ENCODE measurements around the gene CHCHD5.
"Not testable (repeated sequence)": the region's sequence is repeated elsewhere in the genome, so short reads cannot be mapped to it uniquely, and the experiment has no call there.

The CHCHD5 gene, protein sequence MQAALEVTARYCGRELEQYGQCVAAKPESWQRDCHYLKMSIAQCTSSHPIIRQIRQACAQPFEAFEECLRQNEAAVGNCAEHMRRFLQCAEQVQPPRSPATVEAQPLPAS

DNA sequence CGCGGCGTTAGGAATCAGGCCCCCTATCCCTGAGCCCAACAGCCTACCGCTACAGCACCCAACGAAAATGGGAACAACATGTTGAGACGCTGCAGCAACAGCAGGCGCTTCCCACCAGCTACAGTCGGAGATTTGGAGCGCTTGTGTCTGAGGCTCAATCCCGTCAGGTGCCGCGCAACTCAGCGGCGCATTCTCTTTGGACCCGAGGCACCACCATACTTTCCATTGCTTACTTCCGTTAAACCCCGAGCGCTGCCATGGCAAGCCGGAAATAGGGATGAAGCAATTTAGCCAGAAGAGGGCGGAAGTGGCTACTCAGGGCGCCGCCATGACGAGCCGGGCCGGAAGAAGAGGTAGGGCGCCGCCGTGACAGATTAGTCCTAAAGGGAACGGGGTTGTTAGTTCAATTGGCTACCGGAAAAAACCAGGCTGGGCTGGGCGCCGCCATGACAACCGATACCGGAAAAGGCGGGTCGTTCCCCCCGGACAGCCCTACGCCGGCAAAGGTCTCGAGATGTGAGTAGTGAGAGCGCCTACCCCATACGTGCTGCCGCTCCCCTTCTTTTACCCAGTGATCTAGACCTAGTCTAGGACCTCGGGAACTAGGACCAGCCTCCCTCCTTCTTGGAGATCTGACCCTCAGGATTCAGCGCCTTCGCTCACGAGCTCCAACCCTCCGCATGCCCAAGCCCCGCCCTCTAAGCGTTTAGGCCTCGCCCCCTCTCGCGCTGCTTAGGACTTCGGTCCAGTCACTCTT, at the start of gene CHCHD5:
Gene CHCHD5 (plus strand): TSS at position 476 of the 757 bp plus-strand sequence. CDS start 39 bp downstream, at position 515.
- DNase-seq (ENCODE audit: low read depth in 1 of 2, low spot score in 1 of 2), result peak; percentile 80 to 84

DNA sequence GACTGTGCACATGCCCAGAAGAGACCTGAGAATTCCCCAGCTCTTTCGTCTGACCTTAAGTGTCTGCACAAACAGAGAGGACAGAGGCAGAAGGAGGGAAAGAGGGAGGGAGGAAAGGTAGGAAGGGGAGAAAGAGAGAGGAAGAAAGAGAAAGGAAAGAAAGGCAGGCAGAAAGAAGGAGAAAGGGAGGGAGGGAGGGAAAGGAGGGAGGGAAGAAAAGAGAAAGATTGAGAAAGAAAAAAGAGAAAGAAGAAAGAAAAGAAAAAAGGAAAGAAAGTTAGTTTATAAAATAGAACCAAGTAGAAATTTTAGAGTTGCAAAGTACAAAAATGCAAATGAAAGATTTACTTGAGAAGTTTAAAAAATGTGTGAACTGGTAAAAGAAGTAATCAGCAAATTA, 49.6 kb upstream of the CHCHD5 start:
- no peak for DNase-seq (ENCODE audit: low read depth in 1 of 2, low spot score in 1 of 2)

DNA sequence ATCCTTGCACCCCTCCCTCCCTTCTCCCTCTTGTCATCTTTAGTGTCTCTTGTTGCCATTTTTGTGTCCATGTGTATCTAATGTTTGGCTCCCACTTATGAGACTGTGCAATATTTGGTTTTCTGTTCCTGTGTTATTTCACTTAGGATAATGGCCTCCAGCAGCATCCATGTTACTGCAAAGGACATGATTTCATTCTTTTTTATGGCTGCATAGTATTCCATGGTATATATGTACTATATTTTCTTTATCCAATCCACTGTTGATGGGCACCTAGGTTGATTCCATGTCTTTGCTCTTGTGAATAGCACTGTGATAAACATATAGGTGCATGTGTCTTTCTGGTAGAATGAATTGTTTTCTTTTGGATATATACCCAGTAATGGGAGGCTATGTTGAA, 47.7 kb upstream of the CHCHD5 start:
- not testable (repeated sequence) for DNase-seq (ENCODE audit: low read depth in 1 of 2, low spot score in 1 of 2)

DNA sequence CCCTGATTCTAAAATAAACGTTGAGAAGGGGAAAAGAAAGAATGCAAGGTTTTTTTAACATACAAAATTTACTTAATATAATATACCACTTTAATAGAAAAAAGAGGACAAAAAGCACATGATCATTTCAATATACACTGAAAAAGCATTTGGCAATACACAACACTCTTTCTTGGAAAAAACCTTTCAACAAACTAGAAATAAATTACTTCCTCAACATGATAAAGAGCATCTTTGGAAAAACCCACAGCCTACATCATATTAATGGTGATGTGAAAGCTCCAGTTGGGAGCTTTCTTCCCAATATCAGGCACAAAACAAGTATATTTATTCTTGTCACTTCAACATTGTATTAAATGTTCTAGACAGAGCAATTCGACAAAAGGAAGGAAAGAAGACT, 45.1 kb upstream of the CHCHD5 start:
- no peak for DNase-seq (ENCODE audit: low read depth in 1 of 2, low spot score in 1 of 2)

DNA sequence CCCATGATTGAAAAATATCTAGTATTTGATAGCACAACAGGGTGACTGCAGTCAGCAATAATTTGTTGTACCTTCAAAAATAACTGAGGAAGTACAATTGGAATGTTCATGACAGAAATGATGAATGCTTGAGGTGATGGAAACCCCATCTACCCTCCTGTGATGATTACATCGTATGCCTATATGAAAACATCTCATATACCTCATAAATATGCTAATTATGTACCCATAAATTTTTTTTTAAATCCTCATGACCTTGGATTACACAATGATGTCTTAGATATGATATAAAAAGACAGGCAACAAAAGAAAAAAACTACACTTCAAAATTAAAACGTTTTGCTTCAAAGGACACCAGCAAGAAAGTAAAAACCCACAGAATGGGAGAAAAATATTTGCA, 43.5 kb upstream of the CHCHD5 start:
- DNase-seq (ENCODE audit: low read depth in 1 of 2, low spot score in 1 of 2), result no peak

DNA sequence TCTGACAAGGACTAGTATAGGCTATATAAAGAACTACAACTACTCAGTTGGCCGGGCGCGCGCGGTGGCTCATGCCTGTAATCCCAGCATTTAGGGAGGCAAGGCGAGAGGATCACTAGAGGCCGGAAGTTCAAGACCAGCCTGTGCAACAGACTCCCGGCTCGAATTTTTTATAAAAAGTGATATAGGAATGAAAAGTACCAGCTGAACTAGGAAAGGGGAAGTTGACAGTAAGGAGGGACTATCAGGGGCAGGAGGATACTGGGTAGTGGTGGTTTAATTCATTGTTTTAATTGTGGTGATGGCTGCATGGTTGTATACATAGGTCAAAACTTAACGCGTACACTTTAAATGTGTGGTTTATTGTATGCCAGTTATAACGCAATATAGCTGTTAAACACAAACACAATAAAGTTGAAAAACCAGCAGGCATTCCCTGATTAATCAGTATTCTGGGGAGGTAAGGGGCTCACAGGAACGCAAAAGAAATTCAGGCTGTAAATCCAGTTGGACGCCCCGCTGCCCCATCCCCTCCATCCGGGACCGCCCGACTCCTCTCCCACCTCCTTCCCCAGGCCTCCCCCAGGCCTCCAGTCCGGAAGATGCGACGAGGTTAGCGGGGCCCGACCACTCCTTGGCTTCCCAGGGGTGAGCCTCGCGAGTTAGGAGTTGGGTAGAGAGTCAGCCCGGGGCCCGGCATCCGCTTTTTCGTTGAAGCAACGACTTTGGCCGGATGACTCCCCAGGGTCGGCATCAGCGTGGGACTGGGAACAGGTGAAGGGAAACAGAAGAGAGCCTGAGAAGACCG, 42.9 kb upstream of the CHCHD5 start:
- peak; percentile 52 for DNase-seq (ENCODE audit: low read depth in 1 of 2, low spot score in 1 of 2)

DNA sequence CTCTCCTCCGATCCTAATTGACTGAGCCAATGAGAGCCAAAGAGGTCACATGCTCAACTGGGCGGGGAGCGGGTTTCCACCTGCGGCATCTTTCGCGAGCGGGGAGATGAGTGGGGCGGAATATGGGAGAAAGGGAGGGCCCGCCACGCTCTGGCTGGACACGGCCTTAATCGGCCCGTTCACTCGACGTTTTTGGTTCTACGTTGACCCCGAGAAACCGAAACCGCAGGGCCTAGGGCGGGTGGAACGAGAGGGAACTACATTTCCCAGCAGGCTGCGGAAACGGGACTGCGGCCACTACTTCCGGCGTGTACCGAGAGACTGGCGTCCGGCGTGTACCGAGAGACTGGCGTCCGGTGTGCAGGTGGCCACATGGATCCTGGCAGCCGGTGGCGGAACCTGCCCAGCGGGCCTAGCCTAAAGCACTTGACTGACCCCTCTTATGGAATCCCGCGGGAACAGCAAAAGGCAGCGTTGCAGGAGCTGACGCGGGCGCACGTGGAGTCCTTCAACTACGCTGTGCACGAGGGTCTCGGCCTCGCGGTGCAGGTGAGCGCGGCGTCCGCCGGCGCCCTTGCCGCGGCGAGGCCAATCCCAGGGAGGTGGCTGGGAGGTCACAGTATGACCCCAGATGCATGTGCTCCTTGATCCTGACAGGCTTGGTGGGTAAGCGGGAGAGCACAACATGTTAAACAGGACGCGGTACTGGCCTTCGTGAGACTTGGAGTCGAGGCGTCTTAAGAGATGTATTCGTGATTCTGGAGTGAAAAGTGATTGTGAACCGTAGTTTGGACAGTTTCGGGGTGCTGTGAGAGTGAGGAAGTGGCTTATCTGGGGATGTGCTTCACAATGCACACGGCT, 42.1 kb upstream of the CHCHD5 start, which contains the start of gene POLR1B:
Gene POLR1B (plus strand): TSS at position 343 of the 861 bp plus-strand sequence. CDS start 30 bp downstream, at position 373.
- DNase-seq (ENCODE audit: low read depth in 1 of 2, low spot score in 1 of 2), result peak; percentile 48 to 50

DNA sequence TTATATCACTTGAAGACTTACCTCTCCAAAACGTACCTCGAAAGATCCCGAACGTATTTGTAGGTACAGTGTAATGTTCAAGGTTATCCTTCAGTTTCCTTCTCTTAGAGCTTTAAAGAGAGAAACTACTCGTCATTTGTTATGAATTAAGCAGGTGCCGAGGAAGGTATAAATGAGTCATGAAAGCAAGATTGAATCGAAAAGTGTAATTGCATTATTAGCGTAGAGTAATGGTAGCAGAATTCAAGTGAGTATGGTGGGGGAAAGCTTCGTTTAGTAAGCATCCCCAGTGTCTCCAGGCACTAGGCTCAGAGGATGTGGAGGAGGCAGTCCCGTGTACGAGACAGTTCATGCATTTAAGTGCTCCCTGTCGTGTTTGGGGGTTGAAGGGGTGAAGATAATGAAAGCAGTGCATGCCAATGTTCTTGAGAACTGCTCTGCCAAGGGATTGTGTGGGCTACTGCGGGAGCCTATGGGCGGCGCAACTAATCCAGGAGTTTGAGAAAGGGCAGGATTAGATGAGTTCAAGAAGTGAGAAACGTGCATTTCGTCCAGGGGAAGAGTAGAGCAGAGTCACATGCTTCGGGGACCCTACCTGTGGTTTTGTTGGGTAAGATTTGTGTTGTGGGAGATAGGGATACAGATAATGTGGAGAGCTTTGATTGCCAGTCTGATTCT, 41.3 kb upstream of the CHCHD5 start:
- no peak for DNase-seq (ENCODE audit: low read depth in 1 of 2, low spot score in 1 of 2)

DNA sequence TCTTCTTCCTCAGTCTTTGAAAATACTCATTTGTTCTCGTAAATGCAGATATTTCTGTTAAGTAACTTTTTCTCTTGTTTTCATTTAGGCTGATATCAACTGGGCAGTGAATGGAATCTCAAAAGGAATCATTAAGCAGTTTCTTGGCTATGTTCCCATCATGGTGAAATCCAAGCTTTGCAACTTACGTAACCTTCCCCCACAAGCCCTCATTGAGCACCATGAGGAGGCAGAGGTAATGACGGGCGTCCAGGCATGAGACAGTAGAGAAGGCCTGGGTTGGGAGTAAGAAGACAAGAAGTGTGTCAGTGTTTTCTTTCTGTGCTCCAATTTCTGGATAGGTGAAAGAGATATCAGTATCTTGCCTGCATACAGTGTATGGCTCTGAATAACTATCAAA, 37.1 kb upstream of the CHCHD5 start:
- no peak for DNase-seq (ENCODE audit: low read depth in 1 of 2, low spot score in 1 of 2)

DNA sequence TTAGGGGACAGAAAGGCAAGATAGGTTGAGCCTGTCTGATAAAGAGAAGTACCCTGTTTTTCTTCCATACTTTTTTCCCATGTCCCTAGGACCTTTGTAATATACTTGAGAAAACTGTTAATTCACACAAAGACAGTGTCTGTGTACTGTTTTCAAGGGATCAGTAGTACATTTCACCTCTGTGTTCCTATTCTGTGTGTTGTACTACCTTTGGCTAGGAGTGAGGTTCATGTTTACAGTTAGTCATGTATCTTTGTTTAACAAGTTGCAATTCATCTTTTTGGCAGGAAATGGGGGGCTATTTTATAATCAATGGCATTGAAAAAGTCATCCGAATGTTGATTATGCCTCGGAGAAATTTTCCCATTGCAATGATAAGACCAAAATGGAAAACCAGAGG, 35.4 kb upstream of the CHCHD5 start:
- no peak for DNase-seq (ENCODE audit: low read depth in 1 of 2, low spot score in 1 of 2)

DNA sequence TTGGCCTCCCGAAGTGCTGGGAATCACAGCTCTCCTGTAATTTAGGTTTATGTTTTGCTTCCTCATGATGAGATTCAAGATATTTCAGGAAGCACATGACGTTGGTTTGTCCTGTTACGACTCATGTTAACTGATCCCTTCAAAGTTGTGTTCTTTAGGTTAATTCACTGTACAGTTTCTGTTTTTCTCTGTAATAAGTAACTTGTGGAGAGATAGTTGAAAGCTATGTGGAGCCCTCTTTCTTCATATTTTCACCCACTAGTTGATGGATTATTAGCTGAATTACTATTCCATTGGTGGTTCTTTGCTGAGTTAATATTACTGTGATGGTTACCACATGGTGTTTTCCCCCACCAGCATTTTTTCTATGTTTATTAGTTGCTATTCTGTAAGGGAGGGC, 18.3 kb upstream of the CHCHD5 start:
- DNase-seq (ENCODE audit: low read depth in 1 of 2, low spot score in 1 of 2), result no peak

DNA sequence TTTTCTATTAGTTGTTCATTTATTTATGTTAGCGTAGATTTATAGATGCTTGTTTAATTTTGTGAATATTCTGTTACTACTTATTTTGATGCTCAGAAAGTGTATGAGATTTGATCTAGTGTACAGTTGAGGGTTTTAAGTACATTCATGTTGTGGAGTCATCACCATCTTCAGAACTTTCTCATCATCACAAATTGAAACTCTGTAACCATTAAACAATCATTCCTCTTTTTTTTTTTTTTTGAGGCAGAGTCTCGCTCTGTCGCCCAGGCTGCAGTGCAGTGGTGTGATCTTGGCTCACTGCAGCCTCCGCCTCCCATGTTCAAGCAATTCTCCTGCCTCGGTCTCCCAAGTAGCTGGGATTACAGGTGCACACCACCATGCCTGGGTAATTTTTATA, 17.9 kb upstream of the CHCHD5 start:
- DNase-seq (ENCODE audit: low read depth in 1 of 2, low spot score in 1 of 2), result not testable (repeated sequence)

DNA sequence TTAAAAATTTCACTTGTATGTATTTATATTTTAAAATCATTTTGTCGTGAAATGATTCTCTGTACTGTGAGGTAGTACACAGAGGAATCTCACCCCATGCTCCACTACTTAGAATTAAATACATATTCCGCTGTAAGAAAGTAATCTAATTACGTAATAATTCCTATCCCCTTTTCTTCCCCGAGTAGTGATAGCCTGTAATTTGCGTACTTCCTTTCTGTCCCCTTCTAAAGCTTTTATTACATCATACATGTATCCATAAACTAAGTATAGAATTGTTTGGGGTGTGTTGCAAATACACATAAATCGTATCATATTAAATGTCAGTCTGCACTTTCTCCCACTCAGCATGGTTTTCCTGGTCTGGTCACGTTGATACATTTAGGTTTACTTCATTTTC, 12.4 kb upstream of the CHCHD5 start:
- no peak for DNase-seq (ENCODE audit: low read depth in 1 of 2, low spot score in 1 of 2)

DNA sequence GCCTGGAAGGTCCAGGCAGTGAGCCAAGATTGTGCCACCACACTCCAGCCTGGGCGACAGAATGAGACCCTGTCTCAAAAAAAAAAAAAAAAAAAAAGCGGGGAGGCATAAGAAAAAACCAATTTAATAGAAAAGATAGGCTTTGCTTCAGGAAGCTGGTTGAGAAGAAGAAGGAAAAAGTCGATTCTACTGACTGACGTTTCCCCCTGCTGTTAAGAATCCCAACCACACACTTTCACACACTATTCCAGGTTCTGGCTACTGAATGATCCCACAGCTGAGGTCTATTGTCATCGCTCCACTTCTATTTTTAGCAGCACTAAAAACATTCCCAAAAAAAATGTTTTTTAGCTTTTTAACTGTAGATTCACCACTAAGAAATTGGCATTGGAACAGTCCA, 6.7 kb upstream of the CHCHD5 start:
- DNase-seq (ENCODE audit: low read depth in 1 of 2, low spot score in 1 of 2), result no peak

DNA sequence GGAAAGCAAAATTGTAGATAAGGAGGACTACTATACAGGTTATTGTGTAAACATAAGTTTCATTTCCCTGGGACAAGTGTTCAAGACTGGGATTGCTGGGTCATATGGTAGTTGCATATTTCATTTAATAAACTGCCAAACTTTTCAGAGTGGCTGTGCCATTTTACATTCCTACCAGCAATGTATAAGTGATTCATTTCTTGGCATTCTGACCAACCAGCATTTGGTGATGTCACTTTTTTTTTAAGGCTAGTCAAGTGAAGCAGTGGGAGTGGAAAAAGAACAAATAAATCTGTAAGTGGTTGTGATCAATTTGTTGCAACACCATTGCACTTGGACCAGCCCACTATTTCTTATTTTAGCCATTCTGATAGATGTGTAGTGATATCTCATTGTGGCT, 5.2 kb upstream of the CHCHD5 start:
- DNase-seq (ENCODE audit: low read depth in 1 of 2, low spot score in 1 of 2), result no peak

DNA sequence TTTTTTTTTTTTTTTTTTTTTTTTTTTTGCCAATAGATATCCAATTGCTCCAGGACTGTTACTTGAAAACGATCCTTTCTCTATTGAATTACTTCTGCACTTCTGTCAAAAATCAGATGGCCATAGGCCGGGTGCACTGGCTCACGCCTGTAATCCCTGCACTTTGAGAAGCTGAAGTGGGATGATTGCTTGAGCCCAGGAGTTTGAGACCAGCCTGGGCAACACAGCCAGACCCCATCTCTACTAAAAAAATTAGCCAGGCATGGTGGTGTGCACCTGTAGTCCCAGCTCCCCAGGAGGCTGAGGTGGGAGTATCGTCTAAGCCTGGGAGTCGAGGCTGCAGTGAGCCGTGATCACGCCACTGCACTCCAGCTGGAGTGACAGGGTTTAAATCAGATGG, 4.3 kb upstream of the CHCHD5 start:
- DNase-seq (ENCODE audit: low read depth in 1 of 2, low spot score in 1 of 2), result no peak

DNA sequence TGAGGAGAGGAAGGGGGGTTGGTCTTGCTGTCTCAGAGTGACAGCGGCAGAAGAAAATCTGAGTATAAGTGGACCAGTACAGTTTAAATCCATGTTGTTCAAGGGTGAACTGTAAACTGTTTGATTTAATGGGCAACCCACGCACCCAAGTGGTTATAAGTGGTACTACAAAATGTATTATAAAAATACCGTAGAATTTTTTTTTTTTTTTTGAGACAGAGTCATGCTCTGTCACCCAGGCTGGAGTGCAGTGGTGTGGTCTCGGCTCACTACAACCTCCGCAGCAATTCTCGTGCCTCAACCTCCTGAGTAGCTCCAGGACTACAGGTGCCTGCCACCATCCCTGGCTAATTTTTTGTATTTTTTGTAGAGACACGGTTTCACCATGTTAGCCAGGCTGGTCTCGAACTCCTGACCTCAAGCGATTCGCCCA, 2.1 kb upstream of the CHCHD5 start:
- no peak for DNase-seq (ENCODE audit: low read depth in 1 of 2, low spot score in 1 of 2)

DNA sequence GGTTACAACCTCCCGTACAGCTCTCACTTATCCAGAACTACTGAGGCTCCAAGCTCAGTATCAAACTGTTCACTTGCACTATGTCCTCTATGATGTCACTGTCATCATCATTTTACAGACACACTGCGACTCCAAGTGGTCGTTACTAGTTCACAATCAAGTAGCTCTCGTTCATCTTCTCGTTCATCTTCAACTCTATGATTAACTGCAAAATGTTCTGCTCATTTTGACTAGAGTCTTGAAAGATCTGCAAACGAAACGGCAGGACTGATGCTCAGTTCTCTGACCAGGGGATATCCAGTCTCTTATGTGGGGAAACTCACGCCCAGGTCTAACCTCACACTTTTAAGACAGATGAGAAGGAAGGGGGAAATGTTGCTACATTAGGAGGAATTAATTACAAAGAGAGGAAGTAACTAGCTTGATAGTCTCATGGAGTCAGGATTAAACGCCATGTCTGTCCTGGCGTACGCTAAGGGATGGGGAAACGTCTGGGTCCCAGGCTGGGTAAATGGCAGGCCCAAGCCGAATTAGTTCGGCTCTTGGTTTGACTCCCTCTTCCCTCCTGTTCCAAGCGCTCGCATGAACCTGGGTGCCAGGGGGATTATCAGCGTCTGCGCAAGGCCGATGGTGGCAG, 794 bp upstream of the CHCHD5 start:
- no peak for DNase-seq (ENCODE audit: low read depth in 1 of 2, low spot score in 1 of 2)

DNA sequence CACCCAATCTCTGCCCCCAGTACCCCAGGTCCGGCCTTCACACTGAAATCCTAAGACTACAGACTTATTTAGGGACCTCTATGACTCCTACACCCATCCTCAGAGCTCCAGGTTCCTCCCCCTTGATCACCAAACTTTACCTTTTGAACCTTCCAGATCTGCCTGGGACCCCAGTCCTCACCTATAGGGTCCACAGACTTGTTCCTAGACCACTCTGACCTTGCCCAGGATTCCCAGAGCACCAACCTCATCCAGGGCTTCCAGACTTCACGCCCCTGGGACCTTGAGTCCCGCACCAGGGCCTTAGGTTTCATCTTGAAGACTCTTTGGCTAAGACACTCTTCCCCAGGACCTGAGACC, 462 bp downstream of the CHCHD5 start:
- no peak for DNase-seq (ENCODE audit: low read depth in 1 of 2, low spot score in 1 of 2)

DNA sequence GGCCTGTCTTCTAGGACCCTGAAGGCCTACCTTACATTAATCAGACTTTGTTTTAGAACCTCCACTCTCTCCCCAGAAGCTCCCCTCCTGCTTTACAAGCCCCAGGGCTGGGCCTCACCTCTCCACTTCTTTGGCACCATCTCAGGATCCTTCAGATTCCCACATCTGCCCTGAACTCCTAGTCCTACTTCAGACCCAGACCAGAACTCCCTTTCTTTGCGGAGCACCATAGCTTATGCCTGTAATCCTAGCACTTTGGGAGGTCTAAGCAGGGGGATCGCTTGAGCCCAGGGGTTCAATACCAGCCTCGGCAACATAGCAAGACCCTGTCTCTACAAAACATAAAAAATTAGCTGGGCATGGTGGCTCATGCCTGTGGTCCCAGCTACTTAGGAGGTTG, 991 bp downstream of the CHCHD5 start:
- DNase-seq (ENCODE audit: low read depth in 1 of 2, low spot score in 1 of 2), result no peak
